ENCODE results near the gene POLR3C.
"Not testable (repeated sequence)": the region's sequence is repeated elsewhere in the genome, so short reads cannot be mapped to it uniquely, and the experiment has no call there.

Gene POLR3C

GRCh38 chr1:145824499-145824842 lies 471 bp downstream of the POLR3C start:
- DNase-seq, result no peak

- DNase-seq, result no peak
Measured at GRCh38 chr1:145826030-145826429, 2.0 kb downstream of the POLR3C start.

GRCh38 chr1:145827966-145828365 lies 4.0 kb downstream of the POLR3C start:
- DNase-seq, result no peak

GRCh38 chr1:145828367-145829026 lies 4.5 kb downstream of the POLR3C start:
- no peak for DNase-seq

- not testable (repeated sequence) for DNase-seq
Measured at GRCh38 chr1:145830810-145831209, 6.8 kb downstream of the POLR3C start.

GRCh38 chr1:145837656-145838055 lies 13.7 kb downstream of the POLR3C start:
- no peak for DNase-seq

GRCh38 chr1:145843031-145843430 lies 19.0 kb downstream of the POLR3C start:
- DNase-seq, result no peak

GRCh38 chr1:145845144-145845513 lies 21.1 kb downstream of the POLR3C start:
- DNase-seq, result no peak

GRCh38 chr1:145845514-145846161 lies 21.6 kb downstream of the POLR3C start, which contains the start of gene NUDT17:
NUDT17 (plus strand) TSS chr1:145845630; CDS start chr1:145845641, 11 bp downstream.
- peak; percentile 53 for DNase-seq

GRCh38 chr1:145846201-145846612 lies 22.2 kb downstream of the POLR3C start:
- DNase-seq, result no peak

GRCh38 chr1:145847827-145848226 lies 23.8 kb downstream of the POLR3C start:
- DNase-seq, result no peak

GRCh38 chr1:145849356-145850160 lies 25.6 kb downstream of the POLR3C start:
- no peak for DNase-seq

- DNase-seq, result no peak
Measured at GRCh38 chr1:145855426-145855948, 31.5 kb downstream of the POLR3C start.

- DNase-seq, result no peak
Measured at GRCh38 chr1:145857170-145857569, 33.2 kb downstream of the POLR3C start.

GRCh38 chr1:145858238-145858900 lies 34.4 kb downstream of the POLR3C start:
- DNase-seq, result no peak

- peak; percentile 92 for DNase-seq
Measured at GRCh38 chr1:145858901-145859490, 35.0 kb downstream of the POLR3C start, which contains the start of gene PIAS3. PIAS3 (minus strand) TSS chr1:145859081; CDS start chr1:145858990, 91 bp downstream.

GRCh38 chr1:145859491-145860023 lies 35.6 kb downstream of the POLR3C start:
- peak; percentile 90 for DNase-seq

GRCh38 chr1:145863282-145864018 lies 39.5 kb downstream of the POLR3C start:
- no peak for DNase-seq

GRCh38 chr1:145868232-145868631 lies 44.2 kb downstream of the POLR3C start:
- no peak for DNase-seq

- no peak for DNase-seq
Measured at GRCh38 chr1:145871994-145872924, 48.3 kb downstream of the POLR3C start.
